Measurements from ENCODE around the gene SERPINE2. TPM values are rescaled to one million over a fixed set of nuclear protein-coding genes. Genes with fewer than 3 reads are reported as not detected.

The SERPINE2 gene
- total and polyA plus RNA-seq, 4 donors = 4.2 to 61.4 (median 11.7) TPM

DNA sequence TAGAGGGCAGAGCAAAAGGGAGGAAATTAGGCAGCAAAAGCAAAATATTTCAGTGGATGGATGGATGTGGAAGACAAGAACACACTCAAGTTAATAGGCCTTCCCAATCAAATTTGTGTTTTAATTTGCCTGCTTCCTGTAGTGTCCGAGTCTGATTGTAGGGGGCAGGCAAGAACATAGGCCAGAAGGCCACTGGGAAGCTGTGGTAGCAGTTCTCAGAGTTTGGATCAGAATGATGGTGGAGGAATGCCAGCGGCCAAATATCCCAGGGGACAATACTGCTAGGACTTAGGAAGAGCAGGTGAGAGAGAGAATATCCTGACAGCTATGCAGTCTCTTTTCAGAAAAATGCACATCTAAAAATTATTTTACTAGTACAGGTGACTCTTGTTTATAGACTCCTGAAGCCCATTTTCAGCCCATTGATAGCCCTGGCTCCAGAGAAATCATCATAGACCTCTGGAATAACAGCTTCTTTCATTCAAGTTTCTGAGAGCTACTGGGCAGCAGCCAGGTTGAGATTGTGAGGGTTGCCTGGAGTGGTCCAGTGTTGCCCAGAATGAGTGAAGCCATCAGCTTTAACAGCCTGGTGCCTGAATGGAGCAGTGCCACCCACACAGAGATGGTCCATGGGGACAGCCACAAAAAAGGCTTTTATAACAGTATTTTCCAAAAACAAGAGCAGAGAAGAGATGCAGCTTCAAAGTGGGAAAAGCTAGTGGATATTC lies 19.1 kb upstream of the SERPINE2 start:
- H3K36me3 ChIP-seq (ENCODE audit: control insufficient read depth in 4 of 4, insufficient read depth in 4 of 4, low read length in 4 of 4) = no peaks in the 10 kb centered on the region
- no peak overlapping the region for H3K4me3 ChIP-seq
- TF ChIP-seq, protein P1, sequence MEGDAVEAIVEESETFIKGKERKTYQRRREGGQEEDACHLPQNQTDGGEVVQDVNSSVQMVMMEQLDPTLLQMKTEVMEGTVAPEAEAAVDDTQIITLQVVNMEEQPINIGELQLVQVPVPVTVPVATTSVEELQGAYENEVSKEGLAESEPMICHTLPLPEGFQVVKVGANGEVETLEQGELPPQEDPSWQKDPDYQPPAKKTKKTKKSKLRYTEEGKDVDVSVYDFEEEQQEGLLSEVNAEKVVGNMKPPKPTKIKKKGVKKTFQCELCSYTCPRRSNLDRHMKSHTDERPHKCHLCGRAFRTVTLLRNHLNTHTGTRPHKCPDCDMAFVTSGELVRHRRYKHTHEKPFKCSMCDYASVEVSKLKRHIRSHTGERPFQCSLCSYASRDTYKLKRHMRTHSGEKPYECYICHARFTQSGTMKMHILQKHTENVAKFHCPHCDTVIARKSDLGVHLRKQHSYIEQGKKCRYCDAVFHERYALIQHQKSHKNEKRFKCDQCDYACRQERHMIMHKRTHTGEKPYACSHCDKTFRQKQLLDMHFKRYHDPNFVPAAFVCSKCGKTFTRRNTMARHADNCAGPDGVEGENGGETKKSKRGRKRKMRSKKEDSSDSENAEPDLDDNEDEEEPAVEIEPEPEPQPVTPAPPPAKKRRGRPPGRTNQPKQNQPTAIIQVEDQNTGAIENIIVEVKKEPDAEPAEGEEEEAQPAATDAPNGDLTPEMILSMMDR (IDR thresholded peaks at IDR 0.05; ENCODE audit: control extremely low read depth, extremely low read depth) = no peak
- no peak for ATAC-seq (ENCODE audit: insufficient read depth, low FRiP score)
- no peak for DNase-seq
- no peak overlapping the region for H3K9ac ChIP-seq (ENCODE audit: insufficient read depth in 1 of 2, low read length in 2 of 2)
- H3K9me3 ChIP-seq (ENCODE audit: control insufficient read depth in 4 of 4, insufficient read depth in 3 of 4, low read length in 3 of 4) = peaks cover 0 to 3% (median under 1%) of the 10 kb centered on the region in 4 donors
- peaks cover 0 to 11% (median 4%) of the 10 kb centered on the region in 5 donors for H3K4me1 ChIP-seq (ENCODE audit: control insufficient read depth in 5 of 5, insufficient read depth in 5 of 5, low read length in 5 of 5)
- no peak overlapping the region for H3K27ac ChIP-seq (ENCODE audit: low read depth in 1 of 2, low read length in 1 of 2)
- H3K27me3 ChIP-seq (ENCODE audit: control insufficient read depth in 3 of 3, insufficient read depth in 3 of 3, low read length in 2 of 3) = no peaks in the 10 kb centered on the region
- 78 to 86% methylated on average over 2 of the region's 2 CpGs for WGBS, 2 donors

DNA sequence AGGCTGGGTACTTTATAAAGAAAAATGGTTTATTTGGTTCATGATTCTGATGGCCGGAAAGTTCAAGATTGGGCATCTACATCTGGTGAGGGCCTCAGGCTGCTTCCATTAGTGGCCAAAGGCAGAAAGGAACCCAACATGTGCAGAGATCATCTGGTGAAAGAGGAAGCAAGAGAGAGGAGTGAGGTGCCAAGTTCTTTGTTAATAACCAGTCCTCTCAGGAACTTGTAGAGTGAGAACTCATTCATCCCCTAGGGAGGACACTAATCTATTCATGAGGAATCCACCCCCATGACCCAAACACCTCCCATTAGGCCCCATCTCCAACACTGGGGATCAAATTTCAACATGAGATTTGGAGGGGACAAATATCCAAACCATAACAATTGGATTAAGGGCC lies 17.8 kb upstream of the SERPINE2 start:
- peaks cover 0 to 3% (median under 1%) of the 10 kb centered on the region in 4 donors for H3K9me3 ChIP-seq (ENCODE audit: control insufficient read depth in 4 of 4, insufficient read depth in 3 of 4, low read length in 3 of 4)
- DNase-seq (no peak), ATAC-seq (ENCODE audit: insufficient read depth, low FRiP score) (no peak)
- H3K9ac ChIP-seq (ENCODE audit: insufficient read depth in 1 of 2, low read length in 2 of 2) = no peak overlapping the region
- H3K4me1 ChIP-seq (ENCODE audit: control insufficient read depth in 5 of 5, insufficient read depth in 5 of 5, low read length in 5 of 5) = peaks cover 0 to 4% (median 0%) of the 10 kb centered on the region in 5 donors
- H3K36me3 ChIP-seq (ENCODE audit: control insufficient read depth in 4 of 4, insufficient read depth in 4 of 4, low read length in 4 of 4) = no peaks in the 10 kb centered on the region
- H3K4me3 ChIP-seq = no peak overlapping the region
- H3K27ac ChIP-seq (ENCODE audit: low read depth in 1 of 2, low read length in 1 of 2) = no peak overlapping the region
- WGBS, 2 donors = 97 to 100% methylated on average over 1 of the region's 1 CpG
- H3K27me3 ChIP-seq (ENCODE audit: control insufficient read depth in 3 of 3, insufficient read depth in 3 of 3, low read length in 2 of 3) = no peaks in the 10 kb centered on the region
- TF ChIP-seq, protein P1 (IDR thresholded peaks at IDR 0.05; ENCODE audit: control extremely low read depth, extremely low read depth) = no peak

DNA sequence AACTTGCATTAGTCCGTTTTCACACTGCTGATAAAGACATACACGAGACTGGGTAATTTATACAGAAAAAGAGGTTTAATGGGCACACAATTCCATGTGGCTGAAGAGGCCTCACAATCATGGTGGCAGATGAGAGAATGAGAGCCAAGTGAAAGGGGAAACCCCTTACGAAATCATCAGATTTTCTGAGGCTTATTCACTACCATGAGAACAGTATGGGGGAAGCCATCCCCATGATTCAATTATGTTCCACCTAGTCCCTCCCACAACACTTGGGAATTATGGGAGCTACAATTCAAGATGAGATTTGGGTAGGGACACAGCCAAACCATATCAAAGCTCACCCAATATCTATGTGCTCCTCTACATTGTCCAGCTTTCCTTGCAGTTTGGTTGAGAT lies 16.0 kb upstream of the SERPINE2 start:
- Histone ChIP-seq H3K4me1 (ENCODE audit: control insufficient read depth in 5 of 5, insufficient read depth in 5 of 5, low read length in 5 of 5) (no peaks in the 10 kb centered on the region), H3K9ac (ENCODE audit: insufficient read depth in 1 of 2, low read length in 2 of 2) (no peak overlapping the region), H3K27ac (ENCODE audit: low read depth in 1 of 2, low read length in 1 of 2) (no peak overlapping the region), H3K4me3 (no peak overlapping the region), H3K36me3 (ENCODE audit: control insufficient read depth in 4 of 4, insufficient read depth in 4 of 4, low read length in 4 of 4) (no peaks in the 10 kb centered on the region), H3K9me3 (ENCODE audit: control insufficient read depth in 4 of 4, insufficient read depth in 3 of 4, low read length in 3 of 4) (peaks cover 0 to 3% (median under 1%) of the 10 kb centered on the region in 4 donors), H3K27me3 (ENCODE audit: control insufficient read depth in 3 of 3, insufficient read depth in 3 of 3, low read length in 2 of 3) (no peaks in the 10 kb centered on the region)
- ATAC-seq (ENCODE audit: insufficient read depth, low FRiP score) = no peak
- no peak for DNase-seq
- whole genome bisulfite sequencing, 2 donors = 92% methylated on average over 3 of the region's 3 CpGs
- TF ChIP-seq, protein P1 (IDR thresholded peaks at IDR 0.05; ENCODE audit: control extremely low read depth, extremely low read depth) = no peak

Data from lung (tissue), 12 donors.